CD1c-positive myeloid dendritic cell (primary cell): Measurements from ENCODE around the gene PLA2G2C.

Experiments used
- DNase-seq: peaks from one replicate; pipeline ENCODE4 v3.0.0-alpha.2; 2016; ENCODE audit errors: extremely low spot score

The PLA2G2C gene

GRCh38 chr1:20152599-20152930 lies 33.8 kb downstream of the PLA2G2C start:
- DNase-seq, result no peak

GRCh38 chr1:20151906-20152598 lies 34.3 kb downstream of the PLA2G2C start:
- peak; percentile 86 for DNase-seq

- DNase-seq, result no peak
Measured at GRCh38 chr1:20150969-20151368, 35.3 kb downstream of the PLA2G2C start.

GRCh38 chr1:20150326-20150705 lies 36.0 kb downstream of the PLA2G2C start:
- no peak for DNase-seq

GRCh38 chr1:20149601-20150325 lies 36.6 kb downstream of the PLA2G2C start:
- DNase-seq, result no peak

- no peak for DNase-seq
Measured at GRCh38 chr1:20148571-20149500, 37.5 kb downstream of the PLA2G2C start.

- no peak for DNase-seq
Measured at GRCh38 chr1:20147846-20148570, 38.3 kb downstream of the PLA2G2C start.

- DNase-seq, result no peak
Measured at GRCh38 chr1:20143734-20144565, 42.4 kb downstream of the PLA2G2C start.

- DNase-seq, result no peak
Measured at GRCh38 chr1:20143318-20143717, 43.0 kb downstream of the PLA2G2C start.

- DNase-seq, result no peak
Measured at GRCh38 chr1:20142001-20142710, 44.2 kb downstream of the PLA2G2C start.

GRCh38 chr1:20141466-20141865 lies 44.9 kb downstream of the PLA2G2C start:
- DNase-seq, result no peak

GRCh38 chr1:20141001-20141400 lies 45.3 kb downstream of the PLA2G2C start:
- no peak for DNase-seq

GRCh38 chr1:20139776-20140612 lies 46.3 kb downstream of the PLA2G2C start:
- no peak for DNase-seq

GRCh38 chr1:20138961-20139550 lies 47.3 kb downstream of the PLA2G2C start, which contains the start of gene PLA2G2F:
TSS of gene PLA2G2F (plus strand) at chr1:20139323. CDS start at chr1:20139428, 105 bp downstream.
- DNase-seq, result no peak

- DNase-seq, result no peak
Measured at GRCh38 chr1:20138346-20138745, 48.0 kb downstream of the PLA2G2C start.

GRCh38 chr1:20137604-20138003 lies 48.7 kb downstream of the PLA2G2C start:
- DNase-seq, result no peak

- DNase-seq, result no peak
Measured at GRCh38 chr1:20137055-20137454, 49.3 kb downstream of the PLA2G2C start.

GRCh38 chr1:20136249-20136648 lies 50.1 kb downstream of the PLA2G2C start:
- no peak for DNase-seq

GRCh38 chr1:20134995-20135394 lies 51.3 kb downstream of the PLA2G2C start:
- no peak for DNase-seq
